HepG2 (cell line): Measurements from ENCODE around the gene DCTN4. TPM values are rescaled to one million over a fixed set of nuclear protein-coding genes. Genes with fewer than 3 reads are reported as not detected.

Source experiments
- DR1 ChIP-seq: sonication (generic); formaldehyde crosslinking; IDR thresholded peaks from 2 replicates; pipeline ENCODE4 v1.8.0; 2021; ENCODE audit warnings: mild to moderate bottlenecking, missing genetic modification reagents, inconsistent platforms
- ESRRA ChIP-seq: sonication (generic); formaldehyde crosslinking; IDR thresholded peaks from 2 replicates; pipeline ENCODE4 v1.5.1; 2020; ENCODE audit warnings: mild to moderate bottlenecking, low read depth, missing genetic modification reagents
- ETV5 ChIP-seq: IDR thresholded peaks from 2 replicates; pipeline ENCODE4 v1.6.1; 2018; ENCODE audit warnings: missing biosample characterization, missing genetic modification reagents, inconsistent platforms, borderline replicate concordance
- JARID2 ChIP-seq: sonication (generic); formaldehyde crosslinking; IDR thresholded peaks from 2 replicates; pipeline ENCODE4 v1.8.1; 2023; ENCODE audit warnings: missing genetic modification reagents, inconsistent platforms; ENCODE audit not compliant: insufficient replicate concordance
- MXI1 ChIP-seq: IDR thresholded peaks from 3 replicates; pipeline ENCODE4 v1.6.1; 2012; ENCODE audit warnings: low read depth, low read length, inconsistent platforms, borderline replicate concordance
- NCOA1 ChIP-seq: sonication (generic); formaldehyde crosslinking; IDR thresholded peaks from 2 replicates; pipeline ENCODE4 v1.9.0; 2021; ENCODE audit warnings: missing genetic modification reagents
- TCF7 ChIP-seq: sonication (generic); IDR thresholded peaks from 2 replicates; pipeline ENCODE4 v1.6.1; 2016; ENCODE audit warnings: antibody characterized with exemption, low read depth
- ZBTB42 ChIP-seq: sonication (generic); formaldehyde crosslinking; IDR thresholded peaks from 2 replicates; pipeline ENCODE4 v1.5.0; 2020; ENCODE audit warnings: mild to moderate bottlenecking, missing genetic modification reagents
- ZNF24 ChIP-seq: fragments of 450-650 bp; IDR thresholded peaks from 2 replicates; pipeline ENCODE4 v1.6.1; 2017; ENCODE audit warnings: antibody characterized with exemption, mild to moderate bottlenecking
- polyA plus RNA-seq, 8 experiments: library from polyadenylated mRNA; depleted of rRNA in 3 of 8; stranded (reverse) in 7 of 8; unstranded in 1 of 8; fragments of >200 nt; fragmentation: Illumina TruSeq in 4 of 8; extraction: Trizol in 4 of 8; gene quantifications; 2 replicates each; pipeline versions ENCODE4 v1.2.1 to v1.2.3, GENCODE V29; 2011 to 2016; ENCODE audit warnings: low read depth in 4 of 8, missing spikeins in 1 of 8, mixed read lengths in 1 of 8; ENCODE audit not compliant: insufficient read depth in 1 of 8
- total RNA-seq, 5 experiments: library from RNA; depleted of rRNA; stranded (reverse); fragments of >200 nt; fragmentation: Illumina TruSeq; extraction: Trizol; gene quantifications; 2 replicates each; pipeline ENCODE4 v1.2.3, GENCODE V29; 2016; ENCODE audit warnings: low read depth in 1 of 5
- TF ChIP-seq, protein P1 (sequence below): sonication (generic); formaldehyde crosslinking; IDR thresholded peaks from 2 replicates; pipeline ENCODE4 v1.4.0; 2020; ENCODE audit warnings: low read depth, missing genetic modification reagents
- TF ChIP-seq, protein P2 (sequence below): sonication (generic); formaldehyde crosslinking; IDR thresholded peaks from 2 replicates; pipeline ENCODE4 v1.8.0; 2022; ENCODE audit warnings: mild to moderate bottlenecking, missing genetic modification reagents
- TF ChIP-seq, protein P3 (sequence below): sonication (generic); formaldehyde crosslinking; IDR thresholded peaks from 2 replicates; pipeline ENCODE4 v1.8.1; 2023; ENCODE audit warnings: mild to moderate bottlenecking, moderate library complexity, missing genetic modification reagents
- TF ChIP-seq, protein P4 (sequence below): IDR thresholded peaks from 2 replicates; pipeline ENCODE4 v1.6.1; 2016
- TF ChIP-seq, protein P5 (sequence below): sonication (generic); formaldehyde crosslinking; IDR thresholded peaks from 2 replicates; pipeline ENCODE4 v1.9.0; 2021; ENCODE audit warnings: mild to moderate bottlenecking, missing genetic modification reagents

DCTN4 gene
- total and polyA plus RNA-seq, 2 of the 13 experiments (the other 11 are each of a cell fraction or from before 2014, with no cell fraction given): 24.1 to 26.9 TPM

DNA sequence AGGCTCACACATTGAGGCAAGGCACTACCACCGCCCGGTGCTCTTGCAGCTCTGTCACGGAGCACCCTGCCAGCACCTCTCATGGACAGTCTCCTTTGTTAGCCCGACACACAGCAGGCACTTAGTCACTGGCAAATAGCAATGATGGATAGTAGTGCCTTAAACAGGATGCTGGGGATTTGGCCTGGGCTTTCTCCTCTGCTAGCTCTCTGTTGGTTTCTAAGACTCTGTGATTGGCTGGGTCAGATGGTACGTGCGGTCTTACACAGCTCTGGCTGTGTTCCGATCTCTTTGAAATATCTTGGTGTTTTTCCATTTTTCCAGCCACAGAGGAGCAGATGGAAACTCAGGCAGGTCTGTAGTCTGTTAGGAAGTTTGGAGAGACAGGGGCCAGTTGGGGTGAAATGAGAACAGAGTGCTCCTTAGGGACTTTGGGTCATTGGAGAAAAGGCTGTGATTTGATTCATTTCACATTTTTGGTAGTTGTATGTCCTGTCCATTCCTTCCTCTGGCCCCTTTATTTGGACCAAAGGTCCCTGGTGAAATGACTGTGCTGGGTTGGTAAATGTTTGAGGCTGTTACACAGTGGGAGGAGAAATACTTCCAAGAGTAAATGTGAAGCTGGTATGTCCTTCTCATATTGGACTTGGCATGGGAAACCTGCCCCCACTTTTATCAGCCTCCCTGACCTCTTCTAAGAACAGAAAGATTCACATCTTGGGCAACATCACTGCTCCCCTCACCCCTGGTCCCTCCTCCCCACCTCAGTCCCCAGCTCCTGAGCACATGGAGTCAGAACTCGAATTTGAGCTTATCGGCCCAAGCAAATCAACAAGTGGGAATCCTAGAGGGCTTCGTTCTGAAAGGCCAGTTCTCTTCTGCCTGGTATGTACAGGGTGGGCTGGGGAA, 23.1 kb upstream of the DCTN4 start (continued):
- TF ChIP-seq, protein P1, sequence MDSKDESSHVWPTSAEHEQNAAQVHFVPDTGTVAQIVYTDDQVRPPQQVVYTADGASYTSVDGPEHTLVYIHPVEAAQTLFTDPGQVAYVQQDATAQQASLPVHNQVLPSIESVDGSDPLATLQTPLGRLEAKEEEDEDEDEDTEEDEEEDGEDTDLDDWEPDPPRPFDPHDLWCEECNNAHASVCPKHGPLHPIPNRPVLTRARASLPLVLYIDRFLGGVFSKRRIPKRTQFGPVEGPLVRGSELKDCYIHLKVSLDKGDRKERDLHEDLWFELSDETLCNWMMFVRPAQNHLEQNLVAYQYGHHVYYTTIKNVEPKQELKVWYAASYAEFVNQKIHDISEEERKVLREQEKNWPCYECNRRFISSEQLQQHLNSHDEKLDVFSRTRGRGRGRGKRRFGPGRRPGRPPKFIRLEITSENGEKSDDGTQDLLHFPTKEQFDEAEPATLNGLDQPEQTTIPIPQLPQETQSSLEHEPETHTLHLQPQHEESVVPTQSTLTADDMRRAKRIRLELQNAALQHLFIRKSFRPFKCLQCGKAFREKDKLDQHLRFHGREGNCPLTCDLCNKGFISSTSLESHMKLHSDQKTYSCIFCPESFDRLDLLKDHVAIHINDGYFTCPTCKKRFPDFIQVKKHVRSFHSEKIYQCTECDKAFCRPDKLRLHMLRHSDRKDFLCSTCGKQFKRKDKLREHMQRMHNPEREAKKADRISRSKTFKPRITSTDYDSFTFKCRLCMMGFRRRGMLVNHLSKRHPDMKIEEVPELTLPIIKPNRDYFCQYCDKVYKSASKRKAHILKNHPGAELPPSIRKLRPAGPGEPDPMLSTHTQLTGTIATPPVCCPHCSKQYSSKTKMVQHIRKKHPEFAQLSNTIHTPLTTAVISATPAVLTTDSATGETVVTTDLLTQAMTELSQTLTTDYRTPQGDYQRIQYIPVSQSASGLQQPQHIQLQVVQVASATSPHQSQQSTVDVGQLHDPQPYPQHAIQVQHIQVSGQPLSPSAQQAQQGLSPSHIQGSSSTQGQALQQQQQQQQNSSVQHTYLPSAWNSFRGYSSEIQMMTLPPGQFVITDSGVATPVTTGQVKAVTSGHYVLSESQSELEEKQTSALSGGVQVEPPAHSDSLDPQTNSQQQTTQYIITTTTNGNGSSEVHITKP (CRISPR knock-in tag): peak; percentile 54; the same call in 1 of the 2 replicates
- no peak for TF ChIP-seq JARID2 (CRISPR knock-in tag)
- TF ChIP-seq ZNF24: no peak
- TF ChIP-seq NCOA1 (CRISPR knock-in tag): 0 out of 2 replicates have a peak, but pooled peaks have one; percentile 18
- TF ChIP-seq, protein P2, sequence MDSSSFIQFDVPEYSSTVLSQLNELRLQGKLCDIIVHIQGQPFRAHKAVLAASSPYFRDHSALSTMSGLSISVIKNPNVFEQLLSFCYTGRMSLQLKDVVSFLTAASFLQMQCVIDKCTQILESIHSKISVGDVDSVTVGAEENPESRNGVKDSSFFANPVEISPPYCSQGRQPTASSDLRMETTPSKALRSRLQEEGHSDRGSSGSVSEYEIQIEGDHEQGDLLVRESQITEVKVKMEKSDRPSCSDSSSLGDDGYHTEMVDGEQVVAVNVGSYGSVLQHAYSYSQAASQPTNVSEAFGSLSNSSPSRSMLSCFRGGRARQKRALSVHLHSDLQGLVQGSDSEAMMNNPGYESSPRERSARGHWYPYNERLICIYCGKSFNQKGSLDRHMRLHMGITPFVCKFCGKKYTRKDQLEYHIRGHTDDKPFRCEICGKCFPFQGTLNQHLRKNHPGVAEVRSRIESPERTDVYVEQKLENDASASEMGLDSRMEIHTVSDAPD (CRISPR knock-in tag): peak; percentile 84; the same call in 1 of the 2 replicates
- TF ChIP-seq, protein P3, sequence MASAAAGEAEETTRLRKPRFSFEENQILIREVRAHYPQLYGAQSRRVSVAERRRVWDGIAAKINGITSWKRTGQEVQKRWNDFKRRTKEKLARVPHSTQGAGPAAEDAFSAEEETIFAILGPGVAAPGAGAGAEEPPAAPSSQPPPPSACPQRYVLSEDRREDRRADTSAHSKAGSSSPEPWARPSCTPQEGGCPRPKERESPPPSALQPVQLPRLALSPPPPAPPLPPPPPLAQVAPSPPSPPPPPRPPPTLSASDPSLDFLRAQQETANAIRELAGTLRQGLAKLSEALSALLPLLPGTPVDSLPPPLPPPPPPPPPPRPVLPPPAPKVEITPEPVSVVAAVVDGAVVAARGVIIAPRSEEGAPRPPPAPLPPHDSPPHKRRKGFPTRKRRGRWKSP (CRISPR knock-in tag): no peak
- no peak for TF ChIP-seq MXI1
- TF ChIP-seq, protein P4, sequence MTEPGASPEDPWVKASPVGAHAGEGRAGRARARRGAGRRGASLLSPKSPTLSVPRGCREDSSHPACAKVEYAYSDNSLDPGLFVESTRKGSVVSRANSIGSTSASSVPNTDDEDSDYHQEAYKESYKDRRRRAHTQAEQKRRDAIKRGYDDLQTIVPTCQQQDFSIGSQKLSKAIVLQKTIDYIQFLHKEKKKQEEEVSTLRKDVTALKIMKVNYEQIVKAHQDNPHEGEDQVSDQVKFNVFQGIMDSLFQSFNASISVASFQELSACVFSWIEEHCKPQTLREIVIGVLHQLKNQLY (CRISPR knock-in tag): peak; percentile 35; the same call in 1 of the 2 replicates
- peak; percentile 16 for TF ChIP-seq TCF7
- TF ChIP-seq, protein P5, sequence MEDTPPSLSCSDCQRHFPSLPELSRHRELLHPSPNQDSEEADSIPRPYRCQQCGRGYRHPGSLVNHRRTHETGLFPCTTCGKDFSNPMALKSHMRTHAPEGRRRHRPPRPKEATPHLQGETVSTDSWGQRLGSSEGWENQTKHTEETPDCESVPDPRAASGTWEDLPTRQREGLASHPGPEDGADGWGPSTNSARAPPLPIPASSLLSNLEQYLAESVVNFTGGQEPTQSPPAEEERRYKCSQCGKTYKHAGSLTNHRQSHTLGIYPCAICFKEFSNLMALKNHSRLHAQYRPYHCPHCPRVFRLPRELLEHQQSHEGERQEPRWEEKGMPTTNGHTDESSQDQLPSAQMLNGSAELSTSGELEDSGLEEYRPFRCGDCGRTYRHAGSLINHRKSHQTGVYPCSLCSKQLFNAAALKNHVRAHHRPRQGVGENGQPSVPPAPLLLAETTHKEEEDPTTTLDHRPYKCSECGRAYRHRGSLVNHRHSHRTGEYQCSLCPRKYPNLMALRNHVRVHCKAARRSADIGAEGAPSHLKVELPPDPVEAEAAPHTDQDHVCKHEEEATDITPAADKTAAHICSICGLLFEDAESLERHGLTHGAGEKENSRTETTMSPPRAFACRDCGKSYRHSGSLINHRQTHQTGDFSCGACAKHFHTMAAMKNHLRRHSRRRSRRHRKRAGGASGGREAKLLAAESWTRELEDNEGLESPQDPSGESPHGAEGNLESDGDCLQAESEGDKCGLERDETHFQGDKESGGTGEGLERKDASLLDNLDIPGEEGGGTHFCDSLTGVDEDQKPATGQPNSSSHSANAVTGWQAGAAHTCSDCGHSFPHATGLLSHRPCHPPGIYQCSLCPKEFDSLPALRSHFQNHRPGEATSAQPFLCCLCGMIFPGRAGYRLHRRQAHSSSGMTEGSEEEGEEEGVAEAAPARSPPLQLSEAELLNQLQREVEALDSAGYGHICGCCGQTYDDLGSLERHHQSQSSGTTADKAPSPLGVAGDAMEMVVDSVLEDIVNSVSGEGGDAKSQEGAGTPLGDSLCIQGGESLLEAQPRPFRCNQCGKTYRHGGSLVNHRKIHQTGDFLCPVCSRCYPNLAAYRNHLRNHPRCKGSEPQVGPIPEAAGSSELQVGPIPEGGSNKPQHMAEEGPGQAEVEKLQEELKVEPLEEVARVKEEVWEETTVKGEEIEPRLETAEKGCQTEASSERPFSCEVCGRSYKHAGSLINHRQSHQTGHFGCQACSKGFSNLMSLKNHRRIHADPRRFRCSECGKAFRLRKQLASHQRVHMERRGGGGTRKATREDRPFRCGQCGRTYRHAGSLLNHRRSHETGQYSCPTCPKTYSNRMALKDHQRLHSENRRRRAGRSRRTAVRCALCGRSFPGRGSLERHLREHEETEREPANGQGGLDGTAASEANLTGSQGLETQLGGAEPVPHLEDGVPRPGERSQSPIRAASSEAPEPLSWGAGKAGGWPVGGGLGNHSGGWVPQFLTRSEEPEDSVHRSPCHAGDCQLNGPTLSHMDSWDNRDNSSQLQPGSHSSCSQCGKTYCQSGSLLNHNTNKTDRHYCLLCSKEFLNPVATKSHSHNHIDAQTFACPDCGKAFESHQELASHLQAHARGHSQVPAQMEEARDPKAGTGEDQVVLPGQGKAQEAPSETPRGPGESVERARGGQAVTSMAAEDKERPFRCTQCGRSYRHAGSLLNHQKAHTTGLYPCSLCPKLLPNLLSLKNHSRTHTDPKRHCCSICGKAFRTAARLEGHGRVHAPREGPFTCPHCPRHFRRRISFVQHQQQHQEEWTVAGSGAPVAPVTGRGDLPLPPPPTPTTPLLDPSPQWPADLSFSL (CRISPR knock-in tag): no peak
- peak; percentile 56; the same call in 1 of the 2 replicates for TF ChIP-seq ETV5 (CRISPR knock-in tag)
- no peak for TF ChIP-seq ZBTB42
- no peak for TF ChIP-seq DR1 (CRISPR knock-in tag)
- 0 out of 2 replicates have a peak, but pooled peaks have one; percentile 21 for TF ChIP-seq ESRRA
